ENCODE measurements around the gene DPCD. TPM values are rescaled to one million over a fixed set of nuclear protein-coding genes. Genes with fewer than 3 reads are reported as not detected.

The DPCD gene
- polyA plus RNA-seq, 1 donor from 2014 or later: 234 TPM

DNA sequence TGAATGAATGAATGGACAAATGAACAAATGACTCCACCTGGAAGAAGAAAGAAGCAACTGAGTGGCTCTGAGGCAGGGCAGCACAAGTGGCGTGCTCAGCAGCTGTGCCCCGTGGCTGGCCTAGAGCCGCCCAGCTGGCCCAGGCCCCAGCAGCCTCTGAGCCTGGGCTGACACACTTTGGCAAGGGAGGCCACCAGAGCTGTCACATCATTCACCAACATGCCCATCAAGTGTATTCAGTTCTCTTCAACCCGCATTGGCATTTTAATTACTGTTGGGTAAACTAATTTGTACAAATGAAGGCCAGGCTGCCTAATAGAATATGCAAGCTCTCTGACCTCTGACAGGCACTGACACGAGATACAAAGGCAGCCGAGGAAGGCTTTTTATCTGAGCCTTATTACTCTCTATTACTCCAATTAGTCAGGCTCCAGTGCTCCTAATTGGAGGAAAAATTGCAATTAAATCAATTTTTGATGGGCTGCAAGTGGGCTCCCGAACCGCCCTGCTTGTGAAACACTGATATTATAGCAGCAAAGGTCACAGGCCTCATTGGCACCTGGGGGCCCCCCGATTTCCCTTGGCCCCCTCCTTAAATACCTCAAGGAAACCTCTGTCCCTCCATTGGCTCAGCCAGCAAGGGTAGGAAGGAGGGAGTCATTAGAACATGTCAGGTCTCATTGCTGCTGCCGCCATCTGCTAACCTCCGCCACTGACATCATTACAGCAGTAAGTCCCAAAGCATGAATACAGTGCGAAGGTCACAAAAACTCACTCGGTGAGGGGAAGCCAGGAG, 41.9 kb downstream of the DPCD start:
- H3K27ac ChIP-seq (ENCODE audit: low read length): no peak overlapping the region
- H3K36me3 ChIP-seq (ENCODE audit: insufficient read depth, low read length): no peaks in the 10 kb centered on the region
- no peaks in the 10 kb centered on the region for H3F3A ChIP-seq (ENCODE audit: insufficient read depth, low read length, poor library complexity, severe bottlenecking)
- no peaks in the 10 kb centered on the region for H4K20me1 ChIP-seq (ENCODE audit: insufficient read depth)
- no peak for TF ChIP-seq SMC3 (conservative IDR thresholded peaks at IDR 0.05; ENCODE audit: poor library complexity)
- no peak for TF ChIP-seq EZH2 (IDR thresholded peaks at IDR 0.05; ENCODE audit: borderline replicate concordance, insufficient read depth, low read length, poor library complexity, severe bottlenecking)
- no peak for TF ChIP-seq POLR2AphosphoS5 (IDR thresholded peaks at IDR 0.05)
- TF ChIP-seq, protein P1, sequence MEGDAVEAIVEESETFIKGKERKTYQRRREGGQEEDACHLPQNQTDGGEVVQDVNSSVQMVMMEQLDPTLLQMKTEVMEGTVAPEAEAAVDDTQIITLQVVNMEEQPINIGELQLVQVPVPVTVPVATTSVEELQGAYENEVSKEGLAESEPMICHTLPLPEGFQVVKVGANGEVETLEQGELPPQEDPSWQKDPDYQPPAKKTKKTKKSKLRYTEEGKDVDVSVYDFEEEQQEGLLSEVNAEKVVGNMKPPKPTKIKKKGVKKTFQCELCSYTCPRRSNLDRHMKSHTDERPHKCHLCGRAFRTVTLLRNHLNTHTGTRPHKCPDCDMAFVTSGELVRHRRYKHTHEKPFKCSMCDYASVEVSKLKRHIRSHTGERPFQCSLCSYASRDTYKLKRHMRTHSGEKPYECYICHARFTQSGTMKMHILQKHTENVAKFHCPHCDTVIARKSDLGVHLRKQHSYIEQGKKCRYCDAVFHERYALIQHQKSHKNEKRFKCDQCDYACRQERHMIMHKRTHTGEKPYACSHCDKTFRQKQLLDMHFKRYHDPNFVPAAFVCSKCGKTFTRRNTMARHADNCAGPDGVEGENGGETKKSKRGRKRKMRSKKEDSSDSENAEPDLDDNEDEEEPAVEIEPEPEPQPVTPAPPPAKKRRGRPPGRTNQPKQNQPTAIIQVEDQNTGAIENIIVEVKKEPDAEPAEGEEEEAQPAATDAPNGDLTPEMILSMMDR (IDR thresholded peaks at IDR 0.05; ENCODE audit: poor library complexity, severe bottlenecking): no peak
- H3K9ac ChIP-seq (ENCODE audit: low read length): no peak overlapping the region
- H3K9me3 ChIP-seq (ENCODE audit: low read length): no peaks in the 10 kb centered on the region
- H2AFZ ChIP-seq (ENCODE audit: low read depth, low read length): no peak overlapping the region
- no peaks in the 10 kb centered on the region for H3K79me2 ChIP-seq (replicated peaks; ENCODE audit: insufficient read depth, low read length)
- H3K9me2 ChIP-seq (ENCODE audit: insufficient read depth, low read length): no peaks in the 10 kb centered on the region
- no peak overlapping the region for H3K4me2 ChIP-seq (ENCODE audit: low read length)
- H3K27me3 ChIP-seq (ENCODE audit: insufficient read depth, low read depth, low read length): peaks cover 48% of the 10 kb centered on the region
- no peak overlapping the region for H3K4me3 ChIP-seq (ENCODE audit: low read length)

DNA sequence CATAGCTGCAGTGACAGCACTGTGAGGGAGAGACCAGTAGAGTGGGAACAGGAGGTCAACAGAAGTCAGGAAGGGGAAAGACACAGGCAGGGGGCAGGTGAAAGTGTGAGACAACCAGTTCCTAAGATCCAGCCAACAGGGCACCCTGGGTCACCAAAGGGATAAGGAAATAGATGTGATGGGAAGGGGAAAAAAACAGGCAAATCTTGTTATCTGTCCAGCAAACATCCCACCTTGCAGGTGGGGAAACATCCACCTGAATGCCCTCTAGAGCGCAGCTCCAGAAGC, 42.5 kb downstream of the DPCD start:
- Histone ChIP-seq H3K27me3 (ENCODE audit: insufficient read depth, low read depth, low read length) (peaks cover 44% of the 10 kb centered on the region), H3K79me2 (replicated peaks; ENCODE audit: insufficient read depth, low read length) (no peaks in the 10 kb centered on the region), H2AFZ (ENCODE audit: low read depth, low read length) (no peak overlapping the region), H3F3A (ENCODE audit: insufficient read depth, low read length, poor library complexity, severe bottlenecking) (no peaks in the 10 kb centered on the region), H3K4me3 (ENCODE audit: low read length) (no peak overlapping the region), H3K9me2 (ENCODE audit: insufficient read depth, low read length) (no peaks in the 10 kb centered on the region), H4K20me1 (ENCODE audit: insufficient read depth) (no peaks in the 10 kb centered on the region), H3K9me3 (ENCODE audit: low read length) (no peaks in the 10 kb centered on the region), H3K4me2 (ENCODE audit: low read length) (no peak overlapping the region), H3K27ac (ENCODE audit: low read length) (no peak overlapping the region), H3K36me3 (ENCODE audit: insufficient read depth, low read length) (no peaks in the 10 kb centered on the region), H3K9ac (ENCODE audit: low read length) (no peak overlapping the region)
- TF ChIP-seq MXI1 (conservative IDR thresholded peaks at IDR 0.05; ENCODE audit: poor library complexity, severe bottlenecking) (no peak), POLR2AphosphoS5 (IDR thresholded peaks at IDR 0.05) (no peak), EP300 (conservative IDR thresholded peaks at IDR 0.05; ENCODE audit: poor library complexity, severe bottlenecking) (no peak), TAF1 (IDR thresholded peaks at IDR 0.05; ENCODE audit: low read depth) (no peak), RAD21 (conservative IDR thresholded peaks at IDR 0.05) (no peak), SMC3 (conservative IDR thresholded peaks at IDR 0.05; ENCODE audit: poor library complexity) (no peak), EZH2 (IDR thresholded peaks at IDR 0.05; ENCODE audit: borderline replicate concordance, insufficient read depth, low read length, poor library complexity, severe bottlenecking) (no peak)
- TF ChIP-seq, protein P2, sequence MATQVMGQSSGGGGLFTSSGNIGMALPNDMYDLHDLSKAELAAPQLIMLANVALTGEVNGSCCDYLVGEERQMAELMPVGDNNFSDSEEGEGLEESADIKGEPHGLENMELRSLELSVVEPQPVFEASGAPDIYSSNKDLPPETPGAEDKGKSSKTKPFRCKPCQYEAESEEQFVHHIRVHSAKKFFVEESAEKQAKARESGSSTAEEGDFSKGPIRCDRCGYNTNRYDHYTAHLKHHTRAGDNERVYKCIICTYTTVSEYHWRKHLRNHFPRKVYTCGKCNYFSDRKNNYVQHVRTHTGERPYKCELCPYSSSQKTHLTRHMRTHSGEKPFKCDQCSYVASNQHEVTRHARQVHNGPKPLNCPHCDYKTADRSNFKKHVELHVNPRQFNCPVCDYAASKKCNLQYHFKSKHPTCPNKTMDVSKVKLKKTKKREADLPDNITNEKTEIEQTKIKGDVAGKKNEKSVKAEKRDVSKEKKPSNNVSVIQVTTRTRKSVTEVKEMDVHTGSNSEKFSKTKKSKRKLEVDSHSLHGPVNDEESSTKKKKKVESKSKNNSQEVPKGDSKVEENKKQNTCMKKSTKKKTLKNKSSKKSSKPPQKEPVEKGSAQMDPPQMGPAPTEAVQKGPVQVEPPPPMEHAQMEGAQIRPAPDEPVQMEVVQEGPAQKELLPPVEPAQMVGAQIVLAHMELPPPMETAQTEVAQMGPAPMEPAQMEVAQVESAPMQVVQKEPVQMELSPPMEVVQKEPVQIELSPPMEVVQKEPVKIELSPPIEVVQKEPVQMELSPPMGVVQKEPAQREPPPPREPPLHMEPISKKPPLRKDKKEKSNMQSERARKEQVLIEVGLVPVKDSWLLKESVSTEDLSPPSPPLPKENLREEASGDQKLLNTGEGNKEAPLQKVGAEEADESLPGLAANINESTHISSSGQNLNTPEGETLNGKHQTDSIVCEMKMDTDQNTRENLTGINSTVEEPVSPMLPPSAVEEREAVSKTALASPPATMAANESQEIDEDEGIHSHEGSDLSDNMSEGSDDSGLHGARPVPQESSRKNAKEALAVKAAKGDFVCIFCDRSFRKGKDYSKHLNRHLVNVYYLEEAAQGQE (IDR thresholded peaks at IDR 0.05; ENCODE audit: borderline replicate concordance): no peak
- TF ChIP-seq, protein P1 (IDR thresholded peaks at IDR 0.05; ENCODE audit: poor library complexity, severe bottlenecking): no peak

Data from neural cell (in vitro differentiated cells).